K562 (cell line): ENCODE results near the gene RBPMS2. TPM values are rescaled to one million over a fixed set of nuclear protein-coding genes. Genes with fewer than 3 reads are reported as not detected.
A peak's percentile ranks its signal among the peaks of the same experiment; 100 is the strongest.

Experiments
- HES1 ChIP-seq: fragments of 450-650 bp; IDR thresholded peaks from 2 replicates; pipeline ENCODE4 v1.6.1; 2016; ENCODE audit warnings: low read depth, mild to moderate bottlenecking, moderate library complexity
- HNRNPK ChIP-seq: fragments of 200-400 bp; formaldehyde crosslinking; IDR thresholded peaks from one replicate; pipeline ENCODE4 v1.6.1; 2018; ENCODE audit warnings: mild to moderate bottlenecking, low read depth, low read length; ENCODE audit not compliant: poor library complexity, severe bottlenecking
- KHSRP ChIP-seq: fragments of 450-650 bp; IDR thresholded peaks from 2 replicates; pipeline ENCODE4 v1.6.1; 2017
- MIER1 ChIP-seq: fragments of 450-650 bp; IDR thresholded peaks from 2 replicates; pipeline ENCODE4 v1.6.1; 2016; ENCODE audit warnings: antibody characterized with exemption, mild to moderate bottlenecking, low read depth
- NEUROD1 ChIP-seq: fragments of 150-350 bp; IDR thresholded peaks from 2 replicates; pipeline ENCODE4 v1.6.1; 2014; ENCODE audit warnings: borderline replicate concordance, low read length, low read depth; ENCODE audit not compliant: partially characterized antibody
- NFYB ChIP-seq: IDR thresholded peaks from 2 replicates; pipeline ENCODE4 v1.6.1; 2011; ENCODE audit warnings: mild to moderate bottlenecking, moderate library complexity; ENCODE audit not compliant: insufficient read length; ENCODE audit errors: extremely low read depth
- PHF20 ChIP-seq: fragments of 450-650 bp; IDR thresholded peaks from 2 replicates; pipeline ENCODE4 v1.6.1; 2018; ENCODE audit not compliant: partially characterized antibody
- PHTF2 ChIP-seq: fragments of 250-450 bp; sonication (Bioruptor Pico); IDR thresholded peaks from 2 replicates; pipeline ENCODE4 v1.5.0; 2021; ENCODE audit warnings: mild to moderate bottlenecking
- PML ChIP-seq: IDR thresholded peaks from 2 replicates; pipeline ENCODE4 v1.6.1; 2012; ENCODE audit warnings: low read length, inconsistent platforms
- RBFOX2 ChIP-seq: fragments of 200-400 bp; formaldehyde crosslinking; IDR thresholded peaks from 2 replicates; pipeline ENCODE4 v1.6.1; 2017; ENCODE audit warnings: low read depth, mild to moderate bottlenecking, low read length, moderate library complexity
- SNRNP70 ChIP-seq: fragments of 200-400 bp; formaldehyde crosslinking; optimal IDR thresholded peaks from 2 replicates; pipeline ENCODE3; 2017; ENCODE audit warnings: low read depth, low read length
- SP1 ChIP-seq: sonication (generic); formaldehyde crosslinking; IDR thresholded peaks from 2 replicates; pipeline ENCODE4 v1.8.1; 2022; ENCODE audit warnings: mild to moderate bottlenecking, missing genetic modification reagents
- SPI1 ChIP-seq: IDR thresholded peaks from 2 replicates; pipeline ENCODE4 v1.6.1; 2011; ENCODE audit warnings: low read depth, low read length, control low read depth, borderline replicate concordance
- STAT5A ChIP-seq: IDR thresholded peaks from 2 replicates; pipeline ENCODE4 v1.6.1; 2012; ENCODE audit warnings: low read length, inconsistent platforms, borderline replicate concordance
- TBP ChIP-seq: optimal IDR thresholded peaks from 2 replicates; pipeline ENCODE3; 2011; ENCODE audit warnings: low read depth, low read length, improper control_type of control experiment
- ZKSCAN3 ChIP-seq: fragments of 250-450 bp; sonication (Bioruptor Pico); IDR thresholded peaks from 2 replicates; pipeline ENCODE4 v1.4.0; 2020
- ZNF174 ChIP-seq: fragments of 250-450 bp; sonication (Bioruptor Pico); IDR thresholded peaks from 2 replicates; pipeline ENCODE4 v1.4.0; 2020; ENCODE audit warnings: mild to moderate bottlenecking
- ZNF395 ChIP-seq: fragments of 200-800 bp; sonication (Bioruptor generic); IDR thresholded peaks from 2 replicates; pipeline ENCODE4 v1.6.1; 2017; ENCODE audit warnings: missing genetic modification characterization, missing compliant biosample characterization
- ZNF408 ChIP-seq: fragments of 250-450 bp; sonication (Bioruptor Pico); IDR thresholded peaks from 2 replicates; pipeline ENCODE4 v1.4.0; 2020; ENCODE audit warnings: low read depth, mild to moderate bottlenecking, moderate library complexity
- ZNF449 ChIP-seq: fragments of 250-450 bp; sonication (Bioruptor Pico); IDR thresholded peaks from 2 replicates; pipeline ENCODE4 v1.8.0; 2022; ENCODE audit warnings: moderate library complexity, mild to moderate bottlenecking, inconsistent platforms
- ZNF609 ChIP-seq: sonication (generic); formaldehyde crosslinking; IDR thresholded peaks from 2 replicates; pipeline ENCODE4 v1.8.1; 2023; ENCODE audit warnings: missing genetic modification reagents, mild to moderate bottlenecking, borderline replicate concordance
- ZNF830 ChIP-seq: fragments of 250-450 bp; sonication (Bioruptor Pico); IDR thresholded peaks from 2 replicates; pipeline ENCODE4 v1.5.0; 2021; ENCODE audit warnings: mild to moderate bottlenecking
- polyA plus RNA-seq, 8 experiments: library from polyadenylated mRNA; depleted of rRNA in 4 of 8; stranded (reverse) in 5 of 8; unstranded in 3 of 8; fragments of >200 nt; fragmentation: Nextera tagmentation in 2 of 8; fragmentation: Illumina TruSeq in 1 of 8; extraction: Ambion mirVana in 2 of 8; extraction: Trizol in 1 of 8; gene quantifications; 2 replicates each; pipeline versions ENCODE4 v1.2.1 to v1.2.3, GENCODE V29; 2011 to 2014; ENCODE audit warnings: inconsistent platforms in 1 of 8, missing spikeins in 1 of 8
- total RNA-seq, 7 experiments: library from RNA; depleted of rRNA in 6 of 7; stranded (reverse); fragments of >200 nt in 6 of 7; fragmentation: Illumina TruSeq in 2 of 7; extraction: Trizol in 2 of 7; gene quantifications; 2 replicates each; pipeline versions ENCODE4 v1.2.1 to v1.2.3, GENCODE V29; 2011 to 2021; ENCODE audit warnings: low replicate concordance in 1 of 7

Gene RBPMS2
- total and polyA plus RNA-seq, 9 of the 15 experiments (the other 6 are each of a cell fraction or from before 2014, with no cell fraction given): 0.11 to 2.6 (median 0.37) TPM; not detected in 1

- peak; percentile 82; the same call in 1 of the 2 replicates for TF ChIP-seq ZNF395
- TF ChIP-seq ZNF830: no peak
- peak; percentile 98 for TF ChIP-seq PML
- no peak for TF ChIP-seq ZNF174 (CRISPR knock-in tag)
- TF ChIP-seq NFYB: no peak
- TF ChIP-seq ZNF408 (CRISPR knock-in tag): no peak
- no peak for TF ChIP-seq TBP
- TF ChIP-seq HNRNPK: no peak
- peak; percentile 85 for TF ChIP-seq STAT5A
- TF ChIP-seq NEUROD1: peak; percentile 84
- no peak for TF ChIP-seq SNRNP70
- no peak for TF ChIP-seq ZKSCAN3 (CRISPR knock-in tag)
- TF ChIP-seq HES1: peak; percentile 96
- peak; percentile 99 for TF ChIP-seq SPI1
- peak; percentile 84; the same call in 1 of the 2 replicates for TF ChIP-seq ZNF449 (CRISPR knock-in tag)
- TF ChIP-seq MIER1: no peak
- peak; percentile 39 for TF ChIP-seq PHF20
- TF ChIP-seq SP1 (CRISPR knock-in tag): peak; percentile 78
- peak; percentile 81; the same call in 1 of the 2 replicates for TF ChIP-seq KHSRP
- TF ChIP-seq ZNF609: peak; percentile 48; the same call in 1 of the 2 replicates
- no peak for TF ChIP-seq PHTF2 (CRISPR knock-in tag)
- no peak for TF ChIP-seq RBFOX2
These were observed 79.8 kb downstream of the RBPMS2 start (continued) for GRCh38 chr15:64695561-64695992.
